ENCODE data around the gene ATF1. TPM values are rescaled to one million over a fixed set of nuclear protein-coding genes. Genes with fewer than 3 reads are reported as not detected.
A peak's percentile ranks its signal among the peaks of the same experiment; 100 is the strongest.

ATF1 gene
- 24.2 and 29.0 TPM in 2 replicates for total RNA-seq

DNA sequence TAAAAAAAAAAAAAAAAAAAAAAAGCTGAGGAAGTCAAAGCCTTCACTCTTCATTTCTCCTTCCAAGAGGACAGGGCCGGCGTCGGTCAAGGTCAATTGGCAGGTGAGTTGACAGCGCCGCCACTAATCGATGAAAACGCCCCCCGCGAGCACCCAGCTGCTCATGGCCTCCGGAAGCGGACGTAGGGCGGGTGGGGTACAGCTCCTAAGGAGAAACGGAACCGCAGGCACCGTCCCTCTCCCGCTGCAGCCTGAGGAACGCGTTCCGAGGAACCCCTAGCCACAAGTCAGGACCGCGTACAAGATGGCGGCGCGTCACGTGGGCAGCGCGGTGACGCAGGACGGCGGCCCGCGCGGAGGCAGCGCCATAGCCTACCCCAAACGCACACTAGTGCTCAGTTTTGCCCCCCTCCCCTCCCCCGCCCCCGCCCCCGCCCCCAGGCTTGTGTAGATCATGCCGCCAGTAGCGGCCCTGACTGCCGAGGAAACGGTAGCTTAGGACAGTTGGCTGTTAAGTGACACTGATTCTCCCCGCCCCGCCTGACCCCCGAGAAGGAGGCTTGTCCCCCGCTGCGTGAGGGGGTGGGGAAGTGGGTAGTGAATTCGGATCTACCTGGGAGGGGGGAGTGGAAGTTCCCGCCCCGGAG, at the start of gene ATF1:
Gene ATF1, plus strand, starts transcription at position 463 of the 647 bp plus-strand sequence. CDS start 16,045 bp downstream, outside the sequence.
- TF ChIP-seq, protein P1, sequence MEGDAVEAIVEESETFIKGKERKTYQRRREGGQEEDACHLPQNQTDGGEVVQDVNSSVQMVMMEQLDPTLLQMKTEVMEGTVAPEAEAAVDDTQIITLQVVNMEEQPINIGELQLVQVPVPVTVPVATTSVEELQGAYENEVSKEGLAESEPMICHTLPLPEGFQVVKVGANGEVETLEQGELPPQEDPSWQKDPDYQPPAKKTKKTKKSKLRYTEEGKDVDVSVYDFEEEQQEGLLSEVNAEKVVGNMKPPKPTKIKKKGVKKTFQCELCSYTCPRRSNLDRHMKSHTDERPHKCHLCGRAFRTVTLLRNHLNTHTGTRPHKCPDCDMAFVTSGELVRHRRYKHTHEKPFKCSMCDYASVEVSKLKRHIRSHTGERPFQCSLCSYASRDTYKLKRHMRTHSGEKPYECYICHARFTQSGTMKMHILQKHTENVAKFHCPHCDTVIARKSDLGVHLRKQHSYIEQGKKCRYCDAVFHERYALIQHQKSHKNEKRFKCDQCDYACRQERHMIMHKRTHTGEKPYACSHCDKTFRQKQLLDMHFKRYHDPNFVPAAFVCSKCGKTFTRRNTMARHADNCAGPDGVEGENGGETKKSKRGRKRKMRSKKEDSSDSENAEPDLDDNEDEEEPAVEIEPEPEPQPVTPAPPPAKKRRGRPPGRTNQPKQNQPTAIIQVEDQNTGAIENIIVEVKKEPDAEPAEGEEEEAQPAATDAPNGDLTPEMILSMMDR (IDR thresholded peaks at IDR 0.05; ENCODE audit: extremely low read depth, low read depth, low read length) = no peak
- Histone ChIP-seq H3K4me3 (ENCODE audit: insufficient read depth, low read length) (peak within 1 kb of the TSS; percentile 96), H3K9me3 (ENCODE audit: low read depth, low read length) (no peaks in the 10 kb centered on the region), H3K4me2 (ENCODE audit: insufficient read depth, low read length) (peak within 1 kb of the TSS; percentile 83), H4K20me1 (ENCODE audit: insufficient read depth, low read length) (peaks cover 17% of the 10 kb centered on the region), H3K27me3 (ENCODE audit: insufficient read depth, low read length) (no peaks in the 10 kb centered on the region), H2AFZ (ENCODE audit: low read length) (peak within 1 kb of the TSS; percentile 99), H3K4me1 (ENCODE audit: insufficient read depth, low read length) (peaks cover 14% of the 10 kb centered on the region), H3K27ac (ENCODE audit: low read depth, low read length) (peak within 1 kb of the TSS; percentile 88), H3K36me3 (ENCODE audit: insufficient read depth, low read length) (peaks cover 4% of the 10 kb centered on the region), H3K79me2 (ENCODE audit: insufficient read depth, low read length) (peaks cover 46% of the 10 kb centered on the region)
- peak; percentile 97 for DNase-seq (ENCODE audit: insufficient read length, low spot score, missing footprints)

DNA sequence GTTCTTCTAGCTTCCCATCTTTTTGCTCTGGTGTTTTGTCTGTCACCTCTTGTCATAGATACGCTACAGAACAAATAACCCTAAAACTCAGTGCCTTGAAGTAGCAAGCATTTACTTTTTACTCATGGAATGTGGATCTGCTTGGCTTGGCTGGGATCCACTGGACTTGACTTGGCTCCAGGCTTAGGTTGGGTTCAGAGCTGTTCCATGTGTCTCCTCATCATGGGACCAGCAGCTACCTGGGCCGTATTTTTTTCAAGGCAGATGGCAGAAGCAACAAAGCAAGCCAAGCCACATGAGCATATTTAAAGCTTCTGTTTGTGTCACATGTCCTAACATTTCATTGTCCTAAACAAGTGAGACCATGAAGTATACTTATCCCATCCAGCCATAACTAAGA, 48.7 kb upstream of the ATF1 start:
- no peak overlapping the region for H3K4me2 ChIP-seq (ENCODE audit: insufficient read depth, low read length)
- no peaks in the 10 kb centered on the region for H4K20me1 ChIP-seq (ENCODE audit: insufficient read depth, low read length)
- H3K9me3 ChIP-seq (ENCODE audit: low read depth, low read length) = no peaks in the 10 kb centered on the region
- H3K4me1 ChIP-seq (ENCODE audit: insufficient read depth, low read length) = no peaks in the 10 kb centered on the region
- TF ChIP-seq, protein P1 (IDR thresholded peaks at IDR 0.05; ENCODE audit: extremely low read depth, low read depth, low read length) = no peak
- no peaks in the 10 kb centered on the region for H3K79me2 ChIP-seq (ENCODE audit: insufficient read depth, low read length)
- no peak overlapping the region for H3K27ac ChIP-seq (ENCODE audit: low read depth, low read length)
- no peaks in the 10 kb centered on the region for H3K27me3 ChIP-seq (ENCODE audit: insufficient read depth, low read length)
- peaks cover 19% of the 10 kb centered on the region for H3K36me3 ChIP-seq (ENCODE audit: insufficient read depth, low read length)
- no peak overlapping the region for H2AFZ ChIP-seq (ENCODE audit: low read length)
- no peak for DNase-seq (ENCODE audit: insufficient read length, low spot score, missing footprints)
- no peak overlapping the region for H3K4me3 ChIP-seq (ENCODE audit: insufficient read depth, low read length)

DNA sequence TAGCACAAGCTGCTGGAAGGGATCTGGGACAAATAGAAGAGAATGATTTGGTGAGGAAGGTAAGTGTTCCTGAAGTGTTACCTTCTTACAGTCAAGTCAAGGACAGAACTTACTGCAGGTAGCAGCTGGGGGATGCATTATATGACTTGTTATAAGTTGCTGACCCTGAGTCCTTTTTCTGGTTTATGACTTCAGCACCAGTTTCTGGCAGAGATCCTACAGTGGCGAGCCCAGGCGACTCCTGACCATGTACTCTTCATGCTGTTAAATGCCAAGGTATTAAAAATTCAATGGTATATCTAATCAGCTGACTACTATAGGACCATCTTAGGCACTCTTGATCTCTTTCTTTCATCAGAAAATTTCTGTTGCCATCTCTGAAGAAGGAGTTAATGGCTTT, 45.1 kb upstream of the ATF1 start:
- Histone ChIP-seq H3K9me3 (ENCODE audit: low read depth, low read length) (no peaks in the 10 kb centered on the region), H3K27ac (ENCODE audit: low read depth, low read length) (no peak overlapping the region), H4K20me1 (ENCODE audit: insufficient read depth, low read length) (no peaks in the 10 kb centered on the region), H2AFZ (ENCODE audit: low read length) (no peak overlapping the region), H3K4me2 (ENCODE audit: insufficient read depth, low read length) (no peak overlapping the region), H3K4me3 (ENCODE audit: insufficient read depth, low read length) (no peak overlapping the region), H3K27me3 (ENCODE audit: insufficient read depth, low read length) (no peaks in the 10 kb centered on the region), H3K79me2 (ENCODE audit: insufficient read depth, low read length) (no peaks in the 10 kb centered on the region), H3K4me1 (ENCODE audit: insufficient read depth, low read length) (no peaks in the 10 kb centered on the region), H3K36me3 (ENCODE audit: insufficient read depth, low read length) (peaks cover 37% of the 10 kb centered on the region)
- no peak for DNase-seq (ENCODE audit: insufficient read length, low spot score, missing footprints)
- TF ChIP-seq, protein P1 (IDR thresholded peaks at IDR 0.05; ENCODE audit: extremely low read depth, low read depth, low read length) = no peak

DNA sequence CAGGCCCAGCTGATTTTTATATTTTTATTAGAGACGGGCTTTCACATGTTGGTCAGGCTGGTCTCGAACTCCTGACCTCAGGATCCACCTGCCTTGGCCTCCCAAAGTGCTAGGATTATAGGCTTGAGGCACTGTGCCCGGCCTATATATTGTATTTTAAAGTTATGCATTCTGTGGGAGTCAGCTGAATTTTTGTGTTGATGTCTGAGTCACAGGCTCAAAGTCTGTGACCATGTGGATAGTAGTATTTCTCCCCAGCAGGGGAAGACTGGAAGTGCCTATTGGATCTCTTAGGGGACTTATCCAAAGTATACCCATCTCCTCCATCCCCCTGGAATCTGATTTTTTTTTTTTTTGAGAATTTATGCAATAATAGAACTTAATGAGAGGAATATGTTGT, 43.8 kb upstream of the ATF1 start:
- no peaks in the 10 kb centered on the region for H4K20me1 ChIP-seq (ENCODE audit: insufficient read depth, low read length)

More for the DNA sequence above, 43.8 kb upstream of the ATF1 start:
- peak; percentile 47 for DNase-seq (ENCODE audit: insufficient read length, low spot score, missing footprints)
- Histone ChIP-seq H3K4me2 (ENCODE audit: insufficient read depth, low read length) (no peak overlapping the region), H3K36me3 (ENCODE audit: insufficient read depth, low read length) (peaks cover 33% of the 10 kb centered on the region), H3K79me2 (ENCODE audit: insufficient read depth, low read length) (no peaks in the 10 kb centered on the region), H3K27ac (ENCODE audit: low read depth, low read length) (no peak overlapping the region), H2AFZ (ENCODE audit: low read length) (no peak overlapping the region), H3K4me1 (ENCODE audit: insufficient read depth, low read length) (no peaks in the 10 kb centered on the region), H3K4me3 (ENCODE audit: insufficient read depth, low read length) (no peak overlapping the region), H3K27me3 (ENCODE audit: insufficient read depth, low read length) (no peaks in the 10 kb centered on the region), H3K9me3 (ENCODE audit: low read depth, low read length) (no peaks in the 10 kb centered on the region)
- TF ChIP-seq, protein P1 (IDR thresholded peaks at IDR 0.05; ENCODE audit: extremely low read depth, low read depth, low read length) = no peak
